Left renal cortex interstitium (tissue), 4 donors: ENCODE results near the gene ALPK3. TPM values are rescaled to one million over a fixed set of nuclear protein-coding genes. Genes with fewer than 3 reads are reported as not detected.

Experiments used
- DNase-seq, 4 donors: peaks; one replicate each; pipeline ENCODE4 v3.0.0-alpha.2; 2013; ENCODE audit warnings: low read depth in 4 of 4, low spot score in 2 of 4, missing footprints in 1 of 4
- polyA plus RNA-seq, 4 donors: library from polyadenylated mRNA; unstranded; fragments of 120-200 nt; gene quantifications; one replicate each; pipeline ENCODE4 v1.2.1, GENCODE V29; 2013; ENCODE audit not compliant: insufficient read length in 4 of 4

ALPK3 gene
- polyA plus RNA-seq, 4 donors = 13.3 to 21.0 (median 18.1) TPM

DNA sequence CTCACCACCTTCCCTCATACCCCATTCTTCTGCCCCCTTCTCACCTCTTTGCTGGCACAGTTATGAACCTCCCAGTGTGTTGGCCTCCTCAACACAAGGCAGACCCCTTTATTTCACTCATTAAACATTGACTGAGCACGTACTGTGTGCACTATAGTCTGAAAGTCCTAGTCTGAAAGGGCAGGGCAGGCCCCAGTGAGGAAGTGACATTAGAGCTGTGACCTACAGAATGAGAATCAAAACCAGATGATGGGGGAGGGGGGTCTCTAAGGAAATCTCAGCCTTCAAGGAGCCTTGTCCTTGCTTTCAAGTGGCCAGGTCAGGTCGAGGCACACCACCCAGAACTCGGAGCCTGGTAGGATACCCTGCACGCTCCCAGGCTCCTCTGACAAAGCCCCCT lies 70.8 kb downstream of the ALPK3 start:
- DNase-seq = no peak

DNA sequence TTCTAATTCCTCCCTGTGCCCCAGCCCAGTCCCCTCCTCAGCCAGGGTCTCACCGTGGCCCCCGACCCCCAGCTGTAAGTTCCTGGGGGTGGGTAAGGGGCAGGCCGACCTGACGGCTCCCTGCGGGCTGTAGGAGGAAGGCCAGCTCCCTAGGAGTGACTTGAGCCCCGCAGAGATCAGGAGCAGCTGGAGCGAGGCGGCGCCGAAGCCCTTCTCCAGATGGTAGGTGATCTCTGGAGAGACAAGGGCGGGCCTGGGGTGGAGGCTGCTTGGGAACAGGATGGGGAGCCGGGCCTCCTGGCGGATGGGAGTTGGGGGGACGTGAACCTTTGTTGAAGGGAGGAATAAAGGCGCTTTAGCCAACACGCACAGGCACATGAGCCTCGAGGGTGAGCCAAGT lies 71.5 kb downstream of the ALPK3 start:
- no peak for DNase-seq

DNA sequence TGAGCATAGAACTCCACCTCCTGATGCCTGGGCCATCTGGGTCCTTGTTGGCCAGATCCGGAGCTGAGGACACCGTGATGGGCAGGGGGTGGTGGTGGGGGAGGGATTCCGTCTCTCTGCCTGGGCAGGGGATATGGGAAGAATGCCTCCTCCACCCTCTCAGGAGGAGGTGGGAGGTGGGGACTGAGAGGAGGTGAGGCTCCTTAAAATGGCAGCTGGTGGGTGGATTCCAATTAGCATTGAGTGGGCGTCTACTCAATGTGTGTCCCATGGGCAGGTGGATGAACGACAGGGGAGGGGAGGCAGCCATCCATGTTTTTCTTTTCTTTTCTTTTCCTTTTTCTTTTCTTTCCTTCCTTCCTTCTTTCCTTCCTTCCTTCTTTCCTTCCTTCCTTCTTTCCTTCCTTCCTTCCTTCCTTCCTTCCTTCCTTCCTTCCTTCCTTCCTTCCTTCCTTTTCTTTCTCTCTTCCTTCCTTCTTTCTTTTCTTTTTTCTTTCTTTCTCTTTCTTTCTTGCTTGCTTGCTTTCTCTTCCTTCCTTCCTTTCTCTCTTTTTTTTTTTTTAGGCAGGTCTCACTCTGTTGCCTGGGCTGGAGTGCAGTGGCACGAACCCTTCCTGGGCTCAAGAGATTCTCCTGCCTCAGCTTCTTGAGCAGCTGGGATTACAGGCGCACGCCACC lies 72.3 kb downstream of the ALPK3 start:
- no peak for DNase-seq

DNA sequence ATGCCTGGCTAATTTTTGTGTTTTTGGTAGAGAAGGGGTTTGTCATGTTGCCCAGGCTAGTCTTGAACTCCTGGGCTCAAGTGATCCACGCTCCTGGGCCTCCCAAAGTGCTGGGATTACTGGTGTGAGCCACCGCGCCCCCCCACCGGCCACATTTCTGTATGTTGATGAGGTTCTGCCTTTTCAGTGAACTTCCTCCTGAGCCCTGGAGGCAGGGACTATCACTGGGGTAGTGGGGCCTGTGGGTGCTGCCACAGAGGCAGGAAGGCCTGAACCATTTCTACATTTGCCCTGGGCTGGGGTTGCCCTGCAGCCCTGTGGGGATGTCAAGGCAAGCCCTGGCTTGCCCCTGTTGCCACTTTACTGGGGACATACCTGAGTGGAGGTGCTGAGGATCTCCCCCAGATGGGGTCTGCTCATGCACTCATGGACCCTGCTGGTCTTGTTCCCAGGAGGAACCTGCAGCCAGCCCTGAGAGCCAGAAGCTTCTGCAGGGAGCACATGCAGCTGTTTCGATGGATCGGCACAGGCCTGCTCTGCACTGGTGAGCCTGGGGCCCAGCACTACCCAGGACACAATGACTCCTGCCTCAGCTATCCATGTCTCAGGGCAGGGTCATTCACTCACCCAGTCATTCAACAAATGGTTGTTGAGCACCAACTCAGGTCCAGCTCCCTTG lies 73.0 kb downstream of the ALPK3 start:
- no peak for DNase-seq

DNA sequence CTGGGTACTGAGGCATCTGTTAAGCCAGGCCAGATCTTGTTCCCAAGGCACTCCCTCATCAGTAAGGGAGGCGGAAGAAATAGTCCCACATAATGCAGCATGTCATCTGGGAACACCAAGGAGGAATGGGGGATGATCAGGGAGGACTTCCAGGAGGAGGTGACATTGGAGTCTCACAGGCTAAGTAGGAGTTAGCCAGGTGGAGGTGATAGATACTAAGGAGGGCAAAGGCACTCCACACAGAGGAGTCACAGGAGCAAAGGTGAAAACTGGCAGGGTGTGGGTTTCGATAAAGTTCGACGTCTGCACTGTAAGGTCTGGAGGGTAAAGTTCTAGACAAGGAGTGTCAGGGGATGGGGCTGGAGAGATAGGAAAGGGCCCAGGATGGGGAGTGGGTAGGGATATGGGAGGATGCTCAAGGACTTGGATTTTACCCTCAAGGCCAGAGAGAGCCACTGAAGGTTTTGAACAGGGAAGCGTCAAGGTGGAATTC lies 73.6 kb downstream of the ALPK3 start:
- no peak for DNase-seq

DNA sequence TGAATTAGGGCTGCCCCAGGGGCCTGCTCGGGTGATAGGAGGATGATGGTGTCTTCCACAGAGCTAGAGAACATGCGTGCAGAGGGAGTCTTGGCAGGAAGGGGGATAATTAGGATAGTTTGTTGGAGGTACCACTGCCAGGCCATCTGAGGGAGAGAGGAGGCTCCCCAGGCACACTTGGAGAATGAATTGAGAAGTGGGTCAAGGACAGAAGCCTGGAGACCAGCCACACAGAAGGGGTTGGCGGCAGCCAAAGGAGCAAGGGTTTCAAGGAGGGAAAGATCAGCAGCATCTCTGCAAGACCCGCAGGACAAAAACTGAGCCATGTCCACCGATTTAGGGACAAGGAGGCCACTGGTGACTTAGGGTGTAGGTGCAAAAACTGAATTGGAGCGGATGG lies 74.2 kb downstream of the ALPK3 start:
- DNase-seq = no peak

DNA sequence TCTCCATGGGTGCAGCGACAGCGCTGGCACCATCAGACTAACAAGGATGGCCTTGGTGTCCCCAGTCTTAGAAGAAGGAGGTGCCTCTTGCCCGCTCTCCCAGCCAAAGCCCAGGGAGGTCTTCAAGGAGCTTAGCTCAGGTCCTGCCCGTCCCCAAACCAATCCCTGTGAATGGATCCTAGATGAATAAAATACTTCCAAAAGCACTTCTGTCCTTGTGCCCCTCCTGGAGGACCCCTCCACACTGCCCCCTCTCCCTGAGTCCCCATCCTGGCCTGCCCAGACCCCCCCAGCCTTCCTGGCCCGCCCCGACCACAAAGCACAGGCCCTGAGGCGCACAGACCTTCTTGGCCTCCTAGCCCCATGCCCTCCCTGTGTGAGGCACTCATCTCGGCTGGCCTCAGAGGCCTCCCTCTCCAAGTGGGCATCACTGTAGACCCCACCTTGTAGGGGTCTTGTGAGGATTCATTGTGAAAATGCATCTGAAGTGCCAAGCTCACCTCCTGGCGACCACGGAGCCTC lies 75.7 kb downstream of the ALPK3 start:
- no peak for DNase-seq

DNA sequence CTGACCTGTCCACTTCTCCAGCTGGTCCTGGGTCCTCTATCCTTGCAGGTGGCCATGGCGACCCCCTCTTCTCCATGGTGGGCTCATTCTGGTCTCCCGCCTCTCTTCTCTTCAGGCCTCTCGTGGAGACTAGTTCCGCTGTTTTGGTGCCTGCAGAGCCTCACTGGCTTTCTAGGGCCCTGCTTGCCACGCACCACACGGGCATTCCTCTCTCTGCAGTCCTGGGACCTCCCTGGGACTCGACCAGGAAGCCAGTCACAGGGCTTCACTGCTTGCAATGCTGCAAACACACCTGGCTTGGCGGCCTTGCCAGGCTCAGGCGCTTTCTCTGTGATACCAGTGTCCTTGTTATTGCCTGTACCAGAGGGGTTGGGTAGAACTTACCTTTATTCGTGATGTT lies 76.5 kb downstream of the ALPK3 start:
- no peak for DNase-seq

DNA sequence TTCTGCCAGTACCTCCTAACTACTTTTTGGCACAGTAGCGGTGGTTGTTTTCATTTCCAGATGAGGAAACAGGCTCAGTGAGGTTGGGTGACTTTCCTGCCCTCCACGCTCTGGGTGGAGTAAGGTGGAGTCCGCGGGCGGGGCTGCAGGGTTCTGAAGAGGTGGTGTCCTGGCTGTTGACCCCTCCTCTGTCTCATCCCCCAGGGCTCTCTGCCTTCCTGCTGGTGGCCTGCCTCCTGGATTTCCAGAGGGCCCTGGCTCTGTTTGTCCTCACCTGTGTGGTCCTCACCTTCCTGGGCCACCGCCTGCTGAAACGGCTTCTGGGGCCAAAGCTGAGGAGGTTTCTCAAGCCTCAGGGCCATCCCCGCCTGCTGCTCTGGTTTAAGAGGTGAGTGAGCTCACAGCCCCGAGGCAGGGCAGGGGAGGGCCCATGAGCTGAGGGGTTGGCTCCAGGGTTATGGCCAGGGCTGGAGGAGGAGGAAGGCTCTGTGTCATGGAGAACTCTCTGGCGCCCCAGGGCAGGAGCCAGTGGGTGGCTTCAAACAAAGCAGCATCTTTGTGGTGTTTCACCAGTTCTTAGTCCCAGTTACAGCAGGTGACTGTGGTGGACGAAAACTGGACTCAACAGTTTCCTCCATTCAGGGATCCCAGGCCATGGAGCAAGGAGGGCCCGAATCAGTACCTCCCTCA lies 77.7 kb downstream of the ALPK3 start:
- DNase-seq = no peak

DNA sequence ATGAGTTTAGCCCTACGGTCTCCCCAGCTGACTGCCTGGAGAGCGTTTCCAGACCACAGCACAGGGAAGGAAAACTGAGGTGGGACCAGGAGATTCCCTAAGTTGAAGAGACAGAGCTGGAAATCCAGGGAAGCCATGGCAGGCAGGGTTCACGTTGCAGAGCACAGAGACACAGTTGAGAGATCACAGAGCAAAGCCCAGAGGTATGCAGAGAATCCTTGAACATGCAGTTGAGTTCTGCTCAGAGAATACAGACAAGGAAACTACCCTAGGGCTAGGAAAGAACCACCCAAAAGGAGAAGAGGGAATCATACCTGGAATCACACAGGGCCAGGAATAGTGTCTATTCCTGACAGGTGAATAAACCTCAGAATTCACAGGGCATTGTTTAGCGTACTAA lies 81.6 kb downstream of the ALPK3 start:
- no peak for DNase-seq

DNA sequence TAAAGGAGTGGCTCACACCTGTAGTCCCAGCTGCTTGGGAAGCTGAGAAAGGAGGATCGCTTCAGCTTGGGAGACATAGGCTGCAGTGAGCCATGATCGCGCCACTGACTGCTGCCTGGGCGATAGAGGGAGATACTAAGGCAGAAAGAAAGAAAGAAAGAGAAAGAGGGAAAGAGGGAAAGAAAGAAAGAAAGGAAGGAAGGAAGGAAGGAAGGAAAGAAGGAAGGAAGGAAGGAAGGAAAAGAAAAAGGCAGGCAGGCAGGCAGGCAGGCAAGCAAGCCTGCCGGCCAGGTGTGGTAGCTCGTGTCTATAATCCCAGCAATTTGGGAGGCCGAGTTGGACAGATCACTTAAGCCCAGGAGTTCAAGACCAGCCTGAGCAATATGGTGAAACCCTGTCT lies 82.6 kb downstream of the ALPK3 start:
- DNase-seq = no peak

DNA sequence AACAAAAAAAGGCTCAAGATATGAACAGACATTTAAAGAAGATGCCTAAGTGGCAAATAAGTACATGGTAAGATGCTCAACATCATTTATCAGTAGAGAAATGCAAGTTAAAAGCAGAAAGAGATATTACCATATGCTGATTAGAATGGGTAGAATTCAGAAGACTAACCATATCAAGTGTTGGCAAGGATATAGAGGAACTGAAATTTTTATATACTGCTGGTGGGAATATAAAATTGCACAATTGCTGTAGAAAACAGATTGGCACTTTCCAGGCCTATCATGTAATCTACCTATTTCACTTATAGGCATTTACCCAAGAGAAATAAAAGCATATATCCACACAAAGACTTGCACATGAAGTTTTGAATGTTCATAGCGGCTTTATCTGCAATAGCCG lies 84.4 kb downstream of the ALPK3 start:
- no peak for DNase-seq

DNA sequence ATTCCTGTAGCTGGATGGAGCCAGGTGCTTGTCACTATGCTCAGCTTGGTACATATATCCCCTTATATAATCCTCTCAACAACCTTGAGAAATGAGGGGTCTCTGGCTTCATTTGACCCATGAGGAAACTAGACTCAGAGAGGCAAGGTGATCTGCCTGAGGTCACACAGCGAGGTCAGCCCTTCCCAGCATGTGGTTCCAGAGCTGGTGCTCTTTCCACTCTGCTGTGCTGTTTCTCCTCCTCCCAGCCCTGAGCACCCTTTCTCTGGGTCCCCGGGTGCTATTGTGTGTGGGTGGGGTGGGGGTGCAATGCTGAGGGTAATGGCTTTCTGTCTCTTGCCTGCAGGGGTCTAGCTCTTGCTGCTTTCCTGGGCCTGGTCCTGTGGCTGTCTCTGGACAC lies 86.6 kb downstream of the ALPK3 start:
- DNase-seq = no peak

DNA sequence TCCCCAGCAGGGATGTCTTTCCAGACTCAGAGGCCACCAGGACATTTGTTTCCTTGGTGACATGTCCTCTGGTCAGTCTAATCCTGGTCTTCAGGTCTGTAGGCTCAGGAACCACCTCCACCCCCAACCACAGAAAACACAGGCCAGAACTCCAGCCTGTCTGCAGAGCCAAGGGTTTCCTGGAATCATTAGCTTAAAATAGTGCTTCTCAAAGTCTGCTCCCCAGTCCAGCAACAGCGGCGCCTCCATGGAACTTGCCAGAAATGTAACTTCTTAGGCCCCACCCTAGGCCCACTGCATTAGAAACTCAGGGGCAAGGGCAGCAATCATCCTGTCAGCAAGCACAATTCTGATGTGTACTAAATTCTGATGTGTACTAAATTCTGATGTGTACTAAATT lies 87.3 kb downstream of the ALPK3 start:
- no peak for DNase-seq

DNA sequence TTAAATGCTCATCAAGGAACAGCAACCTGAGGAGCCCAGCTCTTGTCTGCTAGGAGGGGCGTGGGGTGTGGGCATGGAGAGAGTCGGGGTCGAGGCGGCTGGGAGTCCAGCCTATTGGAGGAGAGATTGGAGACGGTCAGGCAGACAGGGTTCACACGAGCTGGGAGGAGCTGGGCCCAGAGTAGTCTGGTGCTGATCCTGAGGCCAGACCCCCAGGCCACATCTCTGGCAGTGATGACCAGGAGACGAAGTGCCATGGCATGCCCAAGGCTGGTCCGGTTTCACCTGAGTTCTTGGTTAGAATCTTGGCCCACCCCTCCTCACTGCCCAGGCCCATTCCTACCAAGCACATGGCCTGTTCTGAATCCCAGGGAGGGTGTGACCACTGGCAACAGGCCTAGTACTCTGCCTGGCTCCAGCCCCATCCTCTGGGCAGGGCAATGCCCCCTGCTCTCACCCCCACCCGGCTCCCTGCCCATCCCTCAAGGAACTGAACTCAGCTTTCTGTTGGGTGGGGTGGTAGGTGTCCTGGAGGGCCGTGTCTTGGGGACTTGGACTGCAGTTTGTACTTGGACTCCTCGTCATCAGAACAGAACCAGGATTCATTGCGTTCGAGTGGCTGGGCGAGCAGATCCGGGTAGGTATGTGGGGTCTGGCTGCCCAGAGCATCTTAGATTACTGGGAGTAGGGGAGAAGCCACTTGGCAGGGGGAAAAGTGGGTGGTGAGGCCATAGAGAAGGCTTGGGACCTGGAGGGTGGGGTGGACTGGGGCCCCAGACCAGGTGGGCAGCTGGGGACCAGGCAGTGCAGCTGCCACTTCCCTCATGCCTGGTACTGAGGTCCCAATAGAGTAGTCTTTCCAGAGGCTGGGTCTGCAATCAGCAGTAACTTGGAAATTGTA lies 88.1 kb downstream of the ALPK3 start:
- DNase-seq = no peak

DNA sequence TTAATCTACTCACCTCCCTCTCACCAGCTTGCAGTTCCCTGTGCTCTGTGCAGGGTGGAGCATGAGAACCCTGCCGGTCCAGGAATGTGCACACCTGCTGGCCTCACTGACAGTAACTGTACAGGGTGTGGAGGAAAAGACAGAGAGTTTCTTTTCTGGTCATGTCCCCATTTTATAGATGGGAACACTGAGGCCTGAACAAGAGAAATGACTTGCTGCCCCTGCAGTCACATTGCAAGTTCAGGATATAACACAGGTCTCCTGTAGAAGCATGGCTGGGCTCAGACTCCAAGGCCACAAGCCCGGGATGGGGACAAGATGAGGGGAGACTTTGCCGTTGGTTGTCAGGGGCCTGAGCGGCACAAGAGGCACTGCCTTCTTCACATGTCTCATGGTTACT lies 90.6 kb downstream of the ALPK3 start:
- DNase-seq = no peak

DNA sequence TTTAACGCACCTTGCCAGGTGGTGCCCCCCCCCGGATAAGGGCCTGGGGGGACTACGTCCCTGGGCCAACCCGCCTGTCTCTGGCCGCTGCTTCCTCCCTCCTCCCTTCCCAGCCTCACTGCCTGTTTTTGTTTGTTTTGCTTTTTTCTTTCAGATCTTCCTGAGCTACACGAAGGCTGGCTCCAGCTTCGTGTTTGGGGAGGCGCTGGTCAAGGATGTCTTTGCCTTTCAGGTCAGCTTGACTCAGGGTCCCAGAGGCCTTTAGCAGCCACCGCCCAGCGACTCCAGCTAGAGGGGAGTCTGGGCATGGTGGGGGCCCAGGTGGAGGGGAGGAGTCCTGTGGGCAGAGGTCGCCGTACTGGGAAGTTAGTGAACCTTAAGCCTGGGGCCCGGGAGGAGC lies 91.4 kb downstream of the ALPK3 start:
- DNase-seq = no peak

DNA sequence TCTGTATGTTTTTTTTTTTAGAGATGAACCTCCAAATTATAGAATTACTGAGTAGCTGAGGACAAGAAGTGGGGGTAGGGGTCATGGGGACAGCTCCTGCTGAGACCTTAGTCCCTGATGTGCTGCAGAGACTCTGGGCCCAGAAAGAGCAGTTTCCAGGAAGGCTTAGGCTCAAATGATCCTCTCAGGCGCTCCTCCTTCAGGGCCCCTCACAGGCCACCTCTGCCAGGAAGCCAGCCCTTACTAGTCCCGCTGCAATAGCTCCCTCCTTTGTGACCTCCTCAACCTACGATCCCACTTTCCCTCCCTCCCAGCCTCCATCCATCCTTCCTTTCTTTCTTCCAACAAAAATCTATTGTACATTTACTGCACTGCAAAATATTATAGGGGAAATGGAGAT lies 91.9 kb downstream of the ALPK3 start:
- DNase-seq = no peak

DNA sequence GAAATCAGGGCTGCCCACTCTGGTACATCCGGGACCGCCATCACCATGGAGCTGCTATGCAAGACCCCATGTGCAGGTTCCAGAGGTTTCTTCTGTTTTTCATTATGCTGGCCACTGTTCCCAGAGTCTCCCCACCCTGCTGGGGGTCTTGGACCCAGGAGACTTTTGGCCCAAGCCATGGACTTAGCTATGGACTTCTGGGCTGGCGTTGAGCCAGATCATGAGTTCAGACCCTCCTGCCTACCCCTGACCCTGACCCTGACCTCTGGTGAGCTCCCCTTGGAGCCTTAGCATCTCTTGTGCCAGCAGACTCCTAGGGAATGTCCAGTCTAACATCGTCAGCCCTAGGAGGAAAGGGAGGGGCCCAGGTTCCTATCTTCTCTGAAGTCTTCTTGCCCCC lies 92.6 kb downstream of the ALPK3 start:
- DNase-seq = no peak

DNA sequence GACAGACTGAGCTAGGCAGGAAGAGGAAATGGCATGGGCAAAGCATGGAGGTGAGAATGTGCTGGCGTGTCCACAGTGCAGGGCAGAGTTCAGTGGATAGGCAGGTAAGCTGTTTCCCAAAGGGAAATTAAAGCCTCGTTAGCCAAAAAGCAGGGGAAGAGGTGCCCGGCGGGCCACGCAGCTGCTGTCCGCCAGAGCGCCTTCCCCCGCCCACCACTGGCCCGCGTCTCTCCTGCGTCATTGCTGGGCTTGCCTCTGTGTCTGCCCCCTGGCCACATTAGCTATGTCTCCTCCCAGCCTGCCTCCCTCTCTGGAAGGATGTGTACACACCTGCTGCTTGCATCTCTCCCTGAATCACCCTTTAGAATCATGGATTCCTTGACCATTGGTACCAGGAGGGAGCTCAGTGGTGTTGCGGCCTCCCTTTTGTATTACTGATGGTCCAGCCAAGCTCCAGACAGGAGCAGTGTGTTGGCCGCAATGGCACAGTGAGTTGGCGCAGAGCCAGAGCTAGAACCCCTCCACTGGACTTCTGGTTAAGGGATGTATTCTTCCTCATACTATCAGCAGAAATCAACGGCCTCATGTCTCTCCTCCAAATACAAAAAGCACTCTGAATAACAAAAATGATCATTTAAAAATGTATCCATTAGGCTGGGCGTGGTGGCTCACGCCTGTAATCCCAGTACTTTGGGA lies 93.9 kb downstream of the ALPK3 start:
- no peak for DNase-seq
